ENCODE results near the gene BCL2L11.

Gene BCL2L11

DNA sequence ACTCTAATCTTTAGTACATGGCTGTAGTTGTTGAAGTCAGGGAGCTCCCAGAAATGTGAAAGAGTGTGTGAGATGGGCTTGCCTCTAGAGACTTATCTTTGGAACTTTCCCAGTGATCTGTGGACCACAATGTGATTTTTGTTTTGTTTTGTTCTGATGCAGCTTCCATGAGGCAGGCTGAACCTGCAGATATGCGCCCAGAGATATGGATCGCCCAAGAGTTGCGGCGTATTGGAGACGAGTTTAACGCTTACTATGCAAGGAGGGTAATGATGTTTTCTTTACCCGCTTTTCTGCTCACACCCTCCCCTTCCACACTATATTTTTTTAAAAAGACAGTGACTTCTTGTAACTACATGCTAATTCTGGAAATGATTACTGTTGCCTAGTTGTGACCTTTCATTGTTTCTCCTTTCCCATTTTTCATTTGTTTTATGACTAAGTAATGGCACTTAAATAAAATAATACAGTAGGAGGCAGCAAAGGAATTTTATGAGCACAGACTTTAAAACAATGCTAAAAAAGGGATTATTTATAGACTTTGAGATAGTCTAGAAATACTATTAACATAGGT, 29.3 kb downstream of the BCL2L11 start:
- no peaks in the 10 kb centered on the region for H3K27me3 ChIP-seq (ENCODE audit: insufficient read depth, poor library complexity, severe bottlenecking)
- H3K27ac ChIP-seq (replicated peaks), result no peak overlapping the region
- H3K4me3 ChIP-seq (replicated peaks; ENCODE audit: insufficient read depth, low read length), result no peak overlapping the region
- TF ChIP-seq SPI1 (IDR thresholded peaks at IDR 0.05; ENCODE audit: borderline replicate concordance, low read depth), result no peak
- no peak for TF ChIP-seq GABPA (IDR thresholded peaks at IDR 0.05; ENCODE audit: low read depth)
- TF ChIP-seq POLR2AphosphoS5 (IDR thresholded peaks at IDR 0.05; ENCODE audit: low read depth), result no peak
- DNase-seq (ENCODE audit: low read depth in 1 of 2, low spot score in 1 of 2), result no peak

DNA sequence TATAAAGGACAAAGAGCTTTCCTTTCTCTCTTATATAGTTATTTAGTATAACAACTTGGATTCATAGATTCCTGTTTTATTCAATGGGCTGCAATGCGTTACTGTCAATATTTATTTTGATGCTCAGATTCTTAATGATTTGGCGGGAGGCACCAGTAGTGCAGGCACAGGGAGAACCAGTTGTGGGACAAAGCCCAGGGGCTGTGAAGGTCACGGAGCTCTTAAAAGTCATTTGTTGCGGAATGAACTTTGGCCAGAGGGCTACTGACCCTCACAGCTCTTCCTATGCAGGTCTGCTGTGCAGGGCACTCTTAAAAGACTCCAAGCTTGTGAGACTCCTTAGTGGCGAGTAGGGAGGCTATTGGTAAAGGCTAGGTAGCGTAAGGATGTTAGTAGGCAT, 34.0 kb downstream of the BCL2L11 start:
- TF ChIP-seq POLR2AphosphoS5 (IDR thresholded peaks at IDR 0.05; ENCODE audit: low read depth) (no peak), GABPA (IDR thresholded peaks at IDR 0.05; ENCODE audit: low read depth) (no peak), SPI1 (IDR thresholded peaks at IDR 0.05; ENCODE audit: borderline replicate concordance, low read depth) (no peak)
- TF ChIP-seq, protein P1, sequence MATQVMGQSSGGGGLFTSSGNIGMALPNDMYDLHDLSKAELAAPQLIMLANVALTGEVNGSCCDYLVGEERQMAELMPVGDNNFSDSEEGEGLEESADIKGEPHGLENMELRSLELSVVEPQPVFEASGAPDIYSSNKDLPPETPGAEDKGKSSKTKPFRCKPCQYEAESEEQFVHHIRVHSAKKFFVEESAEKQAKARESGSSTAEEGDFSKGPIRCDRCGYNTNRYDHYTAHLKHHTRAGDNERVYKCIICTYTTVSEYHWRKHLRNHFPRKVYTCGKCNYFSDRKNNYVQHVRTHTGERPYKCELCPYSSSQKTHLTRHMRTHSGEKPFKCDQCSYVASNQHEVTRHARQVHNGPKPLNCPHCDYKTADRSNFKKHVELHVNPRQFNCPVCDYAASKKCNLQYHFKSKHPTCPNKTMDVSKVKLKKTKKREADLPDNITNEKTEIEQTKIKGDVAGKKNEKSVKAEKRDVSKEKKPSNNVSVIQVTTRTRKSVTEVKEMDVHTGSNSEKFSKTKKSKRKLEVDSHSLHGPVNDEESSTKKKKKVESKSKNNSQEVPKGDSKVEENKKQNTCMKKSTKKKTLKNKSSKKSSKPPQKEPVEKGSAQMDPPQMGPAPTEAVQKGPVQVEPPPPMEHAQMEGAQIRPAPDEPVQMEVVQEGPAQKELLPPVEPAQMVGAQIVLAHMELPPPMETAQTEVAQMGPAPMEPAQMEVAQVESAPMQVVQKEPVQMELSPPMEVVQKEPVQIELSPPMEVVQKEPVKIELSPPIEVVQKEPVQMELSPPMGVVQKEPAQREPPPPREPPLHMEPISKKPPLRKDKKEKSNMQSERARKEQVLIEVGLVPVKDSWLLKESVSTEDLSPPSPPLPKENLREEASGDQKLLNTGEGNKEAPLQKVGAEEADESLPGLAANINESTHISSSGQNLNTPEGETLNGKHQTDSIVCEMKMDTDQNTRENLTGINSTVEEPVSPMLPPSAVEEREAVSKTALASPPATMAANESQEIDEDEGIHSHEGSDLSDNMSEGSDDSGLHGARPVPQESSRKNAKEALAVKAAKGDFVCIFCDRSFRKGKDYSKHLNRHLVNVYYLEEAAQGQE (IDR thresholded peaks at IDR 0.05; ENCODE audit: insufficient replicate concordance, low read depth), result no peak
- TF ChIP-seq, protein P2, sequence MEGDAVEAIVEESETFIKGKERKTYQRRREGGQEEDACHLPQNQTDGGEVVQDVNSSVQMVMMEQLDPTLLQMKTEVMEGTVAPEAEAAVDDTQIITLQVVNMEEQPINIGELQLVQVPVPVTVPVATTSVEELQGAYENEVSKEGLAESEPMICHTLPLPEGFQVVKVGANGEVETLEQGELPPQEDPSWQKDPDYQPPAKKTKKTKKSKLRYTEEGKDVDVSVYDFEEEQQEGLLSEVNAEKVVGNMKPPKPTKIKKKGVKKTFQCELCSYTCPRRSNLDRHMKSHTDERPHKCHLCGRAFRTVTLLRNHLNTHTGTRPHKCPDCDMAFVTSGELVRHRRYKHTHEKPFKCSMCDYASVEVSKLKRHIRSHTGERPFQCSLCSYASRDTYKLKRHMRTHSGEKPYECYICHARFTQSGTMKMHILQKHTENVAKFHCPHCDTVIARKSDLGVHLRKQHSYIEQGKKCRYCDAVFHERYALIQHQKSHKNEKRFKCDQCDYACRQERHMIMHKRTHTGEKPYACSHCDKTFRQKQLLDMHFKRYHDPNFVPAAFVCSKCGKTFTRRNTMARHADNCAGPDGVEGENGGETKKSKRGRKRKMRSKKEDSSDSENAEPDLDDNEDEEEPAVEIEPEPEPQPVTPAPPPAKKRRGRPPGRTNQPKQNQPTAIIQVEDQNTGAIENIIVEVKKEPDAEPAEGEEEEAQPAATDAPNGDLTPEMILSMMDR (IDR thresholded peaks at IDR 0.05; ENCODE audit: insufficient read depth, low read length), result no peak
- Histone ChIP-seq H3K4me3 (replicated peaks; ENCODE audit: insufficient read depth, low read length) (no peak overlapping the region), H3K27me3 (ENCODE audit: insufficient read depth, poor library complexity, severe bottlenecking) (no peaks in the 10 kb centered on the region), H3K27ac (replicated peaks) (no peak overlapping the region)
- DNase-seq (ENCODE audit: low read depth in 1 of 2, low spot score in 1 of 2), result no peak

DNA sequence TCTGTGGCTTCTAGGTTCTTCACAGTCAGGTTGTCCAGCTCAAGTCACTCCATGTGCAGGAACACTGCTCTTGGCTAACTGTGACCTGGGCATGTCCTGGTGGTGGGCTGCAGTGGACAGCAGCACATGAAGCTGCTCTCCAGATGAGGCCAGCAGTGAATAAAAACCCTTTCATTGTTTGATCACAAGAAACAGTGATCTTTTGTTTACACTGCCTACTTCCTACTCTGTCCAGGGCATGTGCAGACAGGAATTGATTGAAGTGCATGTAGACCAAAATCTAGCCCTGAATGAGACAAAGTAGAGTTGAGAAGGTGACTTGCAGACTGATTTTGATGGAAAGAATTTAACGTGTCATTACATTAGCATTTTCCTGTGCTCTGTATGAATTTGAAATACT, 34.9 kb downstream of the BCL2L11 start:
- Histone ChIP-seq H3K4me3 (replicated peaks; ENCODE audit: insufficient read depth, low read length) (no peak overlapping the region), H3K27me3 (ENCODE audit: insufficient read depth, poor library complexity, severe bottlenecking) (no peaks in the 10 kb centered on the region), H3K27ac (replicated peaks) (no peak overlapping the region)
- TF ChIP-seq, protein P1 (IDR thresholded peaks at IDR 0.05; ENCODE audit: insufficient replicate concordance, low read depth), result no peak
- TF ChIP-seq POLR2AphosphoS5 (IDR thresholded peaks at IDR 0.05; ENCODE audit: low read depth) (no peak), GABPA (IDR thresholded peaks at IDR 0.05; ENCODE audit: low read depth) (no peak), SPI1 (IDR thresholded peaks at IDR 0.05; ENCODE audit: borderline replicate concordance, low read depth) (no peak)
- TF ChIP-seq, protein P2 (IDR thresholded peaks at IDR 0.05; ENCODE audit: insufficient read depth, low read length), result no peak
- DNase-seq (ENCODE audit: low read depth in 1 of 2, low spot score in 1 of 2), result no peak

DNA sequence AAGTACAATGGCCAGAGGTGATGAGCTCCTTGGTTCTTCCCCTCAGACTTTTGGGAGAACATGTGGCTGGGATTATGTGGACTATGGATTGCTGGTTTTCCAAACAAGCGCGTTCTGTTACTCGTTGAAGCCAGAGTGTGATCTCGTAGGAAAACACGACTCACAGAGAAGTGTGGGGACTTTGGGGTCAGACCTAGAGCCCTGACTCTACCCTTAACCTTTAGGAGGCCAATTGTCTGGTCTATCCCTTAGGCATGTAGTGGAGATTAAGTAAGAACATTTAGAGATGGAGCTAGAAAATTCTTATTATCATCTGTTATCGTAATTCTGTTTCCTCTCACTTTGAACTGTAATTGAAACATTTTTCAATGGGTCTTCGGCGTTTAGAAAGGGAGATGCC, 35.8 kb downstream of the BCL2L11 start:
- Histone ChIP-seq H3K27me3 (ENCODE audit: insufficient read depth, poor library complexity, severe bottlenecking) (no peaks in the 10 kb centered on the region), H3K4me3 (replicated peaks; ENCODE audit: insufficient read depth, low read length) (no peak overlapping the region), H3K27ac (replicated peaks) (no peak overlapping the region)
- TF ChIP-seq, protein P1 (IDR thresholded peaks at IDR 0.05; ENCODE audit: insufficient replicate concordance, low read depth), result no peak
- TF ChIP-seq POLR2AphosphoS5 (IDR thresholded peaks at IDR 0.05; ENCODE audit: low read depth) (no peak), SPI1 (IDR thresholded peaks at IDR 0.05; ENCODE audit: borderline replicate concordance, low read depth) (no peak), GABPA (IDR thresholded peaks at IDR 0.05; ENCODE audit: low read depth) (no peak)
- TF ChIP-seq, protein P2 (IDR thresholded peaks at IDR 0.05; ENCODE audit: insufficient read depth, low read length), result no peak
- no peak for DNase-seq (ENCODE audit: low read depth in 1 of 2, low spot score in 1 of 2)

Measured in HL-60 (cell line).